OCI-LY1 (cell line): ENCODE measurements around the gene USP15.

Experiments used
- H2AFZ ChIP-seq: fragments of 200-600 bp; sonication (generic), shearing (Covaris generic); 2 replicates; pipeline ENCODE4 v1.6.0; 2014; ENCODE audit warnings: antibody characterized with exemption, mild to moderate bottlenecking, low read length
- H3F3A ChIP-seq: fragments of 200-600 bp; sonication (generic), shearing (Covaris generic); 2 replicates; pipeline ENCODE4 v1.6.0; 2014; ENCODE audit warnings: mild to moderate bottlenecking, antibody characterized with exemption, low read length, moderate library complexity; ENCODE audit not compliant: insufficient read depth
- H3K27ac ChIP-seq: fragments of 200-600 bp; sonication (generic); 2 replicates; pipeline ENCODE4 v1.5.1; 2014; ENCODE audit warnings: low read length, mixed run types, mild to moderate bottlenecking, low read depth; ENCODE audit not compliant: poor library complexity, severe bottlenecking
- H3K27me3 ChIP-seq: fragments of 200-600 bp; sonication (generic); 2 replicates; pipeline ENCODE4 v1.6.0; 2014; ENCODE audit warnings: antibody characterized with exemption, mild to moderate bottlenecking, low read length, moderate library complexity; ENCODE audit not compliant: insufficient read depth
- H3K36me3 ChIP-seq: fragments of 200-600 bp; sonication (generic); 2 replicates; pipeline ENCODE4 v1.6.1; 2014; ENCODE audit warnings: mild to moderate bottlenecking, antibody characterized with exemption, low read length, moderate library complexity, mixed read lengths; ENCODE audit not compliant: insufficient read depth
- H3K4me1 ChIP-seq: fragments of 200-600 bp; sonication (generic); 2 replicates; pipeline ENCODE4 v1.5.1; 2014; ENCODE audit warnings: mild to moderate bottlenecking, low read length, moderate library complexity; ENCODE audit not compliant: insufficient read depth, severe bottlenecking
- H3K4me2 ChIP-seq: fragments of 200-600 bp; sonication (generic), shearing (Covaris generic); 2 replicates; pipeline ENCODE4 v1.6.1; 2014; ENCODE audit warnings: low read length
- H3K4me3 ChIP-seq: fragments of 200-600 bp; sonication (generic); 2 replicates; pipeline ENCODE4 v1.5.1; 2014; ENCODE audit warnings: low read length, low read depth, mild to moderate bottlenecking, mixed read lengths; ENCODE audit not compliant: poor library complexity, severe bottlenecking
- H3K79me2 ChIP-seq: fragments of 200-600 bp; shearing (Covaris generic); 2 replicates; pipeline ENCODE4 v1.6.1; 2016; ENCODE audit warnings: mixed run types, low read length, mixed read lengths; ENCODE audit not compliant: insufficient read depth
- H3K9ac ChIP-seq: fragments of 200-600 bp; sonication (generic), shearing (Covaris generic); 2 replicates; pipeline ENCODE4 v1.6.1; 2014; ENCODE audit warnings: mild to moderate bottlenecking, low read length, mixed read lengths
- H3K9me2 ChIP-seq: fragments of 200-600 bp; sonication (generic), shearing (Covaris generic); 2 replicates; pipeline ENCODE4 v1.6.1; 2014; ENCODE audit warnings: low read depth, mild to moderate bottlenecking, low read length, mixed read lengths
- H3K9me3 ChIP-seq: fragments of 200-600 bp; shearing (Covaris generic); 2 replicates; pipeline ENCODE4 v1.6.1; 2014; ENCODE audit warnings: low read length, mixed read lengths
- H4K20me1 ChIP-seq: fragments of 200-600 bp; sonication (generic), shearing (Covaris generic); 2 replicates; pipeline ENCODE4 v1.6.0; 2016; ENCODE audit warnings: mild to moderate bottlenecking, low read length; ENCODE audit not compliant: insufficient read depth
- CTCF ChIP-seq: fragments of 200-600 bp; sonication (generic), shearing (Covaris generic); IDR thresholded peaks from 2 replicates; pipeline ENCODE4 v1.5.1; 2017; ENCODE audit warnings: mild to moderate bottlenecking, antibody characterized with exemption, low read length, moderate library complexity, mixed read lengths
- EZH2 ChIP-seq: fragments of 200-600 bp; sonication (generic), shearing (Covaris generic); IDR thresholded peaks from 2 replicates; pipeline ENCODE4 v1.8.0; 2017; ENCODE audit warnings: borderline replicate concordance, mixed run types, mild to moderate bottlenecking, antibody characterized with exemption, low read length, moderate library complexity, mixed read lengths

Gene USP15

GRCh38 chr12:62382526-62382925, 122.3 kb downstream of the USP15 start:
- H3K9me2 ChIP-seq: no peaks in the 10 kb centered on the region
- no peak overlapping the region for H3K27ac ChIP-seq
- no peak overlapping the region for H3K9ac ChIP-seq
- no peaks in the 10 kb centered on the region for H3F3A ChIP-seq
- no peaks in the 10 kb centered on the region for H3K79me2 ChIP-seq
- no peaks in the 10 kb centered on the region for H3K9me3 ChIP-seq
- H2AFZ ChIP-seq: no peak overlapping the region
- H3K36me3 ChIP-seq: peaks cover 43% of the 10 kb centered on the region
- H3K27me3 ChIP-seq: no peaks in the 10 kb centered on the region
- TF ChIP-seq EZH2: no peak
- H4K20me1 ChIP-seq: no peaks in the 10 kb centered on the region
- H3K4me3 ChIP-seq: no peak overlapping the region
- no peak overlapping the region for H3K4me2 ChIP-seq
- H3K4me1 ChIP-seq: no peaks in the 10 kb centered on the region

- H3K36me3 ChIP-seq: peaks cover 83% of the 10 kb centered on the region
- no peaks in the 10 kb centered on the region for H3K9me2 ChIP-seq
- H3K27me3 ChIP-seq: no peaks in the 10 kb centered on the region
- no peak overlapping the region for H3K27ac ChIP-seq
- no peaks in the 10 kb centered on the region for H3K4me1 ChIP-seq
- H3K79me2 ChIP-seq: no peaks in the 10 kb centered on the region
- TF ChIP-seq EZH2 (no peak), CTCF (no peak)
- no peaks in the 10 kb centered on the region for H3K9me3 ChIP-seq
- H4K20me1 ChIP-seq: no peaks in the 10 kb centered on the region
- H3F3A ChIP-seq: no peaks in the 10 kb centered on the region
- H2AFZ ChIP-seq: no peak overlapping the region
- H3K4me3 ChIP-seq: no peak overlapping the region
- H3K4me2 ChIP-seq: no peak overlapping the region
- H3K9ac ChIP-seq: no peak overlapping the region
These were observed 136.5 kb downstream of the USP15 start for GRCh38 chr12:62396750-62397149.

GRCh38 chr12:62400135-62400534, 139.9 kb downstream of the USP15 start:
- no peak overlapping the region for H3K27ac ChIP-seq
- H3K9me2 ChIP-seq: no peaks in the 10 kb centered on the region
- no peak overlapping the region for H3K4me2 ChIP-seq
- no peaks in the 10 kb centered on the region for H3K27me3 ChIP-seq
- no peak overlapping the region for H3K9ac ChIP-seq
- no peaks in the 10 kb centered on the region for H4K20me1 ChIP-seq
- no peak overlapping the region for H3K4me3 ChIP-seq
- no peaks in the 10 kb centered on the region for H3F3A ChIP-seq
- no peak overlapping the region for H2AFZ ChIP-seq
- no peaks in the 10 kb centered on the region for H3K4me1 ChIP-seq
- TF ChIP-seq CTCF (no peak), EZH2 (no peak)
- no peaks in the 10 kb centered on the region for H3K79me2 ChIP-seq
- no peaks in the 10 kb centered on the region for H3K9me3 ChIP-seq
- H3K36me3 ChIP-seq: peaks cover 87% of the 10 kb centered on the region

GRCh38 chr12:62401631-62402030, 141.4 kb downstream of the USP15 start:
- Histone ChIP-seq H3K27me3 (no peaks in the 10 kb centered on the region), H3K9ac (no peak overlapping the region), H3K36me3 (peaks cover 79% of the 10 kb centered on the region), H3K4me2 (no peak overlapping the region), H3F3A (no peaks in the 10 kb centered on the region), H3K4me3 (no peak overlapping the region), H3K4me1 (no peaks in the 10 kb centered on the region), H3K79me2 (no peaks in the 10 kb centered on the region), H4K20me1 (no peaks in the 10 kb centered on the region), H3K27ac (no peak overlapping the region), H3K9me3 (no peaks in the 10 kb centered on the region), H3K9me2 (no peaks in the 10 kb centered on the region), H2AFZ (no peak overlapping the region)
- no peak for TF ChIP-seq EZH2
- TF ChIP-seq CTCF: no peak
